Body of pancreas (tissue), 4 donors: ENCODE results near the gene PGAM2.
"Not testable (repeated sequence)": the region's sequence is repeated elsewhere in the genome, so short reads cannot be mapped to it uniquely, and the experiment has no call there.

Source experiments
- CTCF ChIP-seq, 7 experiments: fragments of 450-650 bp in 4 of 7; fragments of 200-600 bp in 3 of 7; sonication (generic) in 3 of 7; IDR thresholded peaks; one replicate each; pipeline ENCODE4 v1.5.1; 2016 to 2019; ENCODE audit warnings: antibody characterized with exemption in 7 of 7
- POLR2A ChIP-seq, 3 donors: fragments of 450-650 bp; IDR thresholded peaks; one replicate each; pipeline ENCODE4 v1.6.1; 2016; ENCODE audit warnings: antibody characterized with exemption in 3 of 3, mild to moderate bottlenecking in 2 of 3

DNA sequence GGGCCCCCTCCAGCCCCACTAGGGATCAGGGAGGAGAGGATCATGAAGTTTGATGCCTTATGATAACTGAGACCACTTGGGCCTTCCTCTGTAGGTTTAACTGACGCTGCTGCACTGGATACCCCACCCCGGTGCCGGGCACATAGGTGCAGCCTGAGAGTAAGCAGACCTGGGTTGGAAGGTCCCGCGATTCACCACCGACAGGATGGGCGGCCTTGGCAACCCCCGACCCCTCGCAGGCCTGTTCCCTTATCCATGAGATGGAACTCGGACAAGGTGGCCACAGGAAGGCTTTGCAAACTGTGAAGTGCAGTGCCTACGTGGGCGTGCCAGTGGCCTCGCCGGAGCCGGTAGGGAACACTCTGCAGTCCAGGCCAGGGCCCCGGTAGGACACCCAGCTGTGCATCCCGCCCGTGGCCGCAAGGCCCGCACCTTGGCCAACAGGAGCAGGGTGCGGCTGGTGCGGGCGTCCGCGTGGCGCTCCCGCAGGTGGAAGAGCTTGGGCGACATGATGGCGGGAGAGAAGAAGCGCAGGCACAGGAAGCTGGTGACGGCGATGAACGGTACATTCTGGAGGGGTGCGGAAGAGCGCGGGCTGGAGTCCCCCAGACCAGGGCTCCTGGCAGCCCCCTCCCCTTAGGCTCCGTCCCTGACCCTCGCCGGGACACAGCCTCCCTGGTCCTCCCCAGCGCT is 25.4 kb downstream of the PGAM2 start:
- not testable (repeated sequence) for TF ChIP-seq CTCF, POLR2A (IDR thresholded peaks at IDR 0.05)
